Gastrocnemius medialis (tissue), 4 donors: ENCODE measurements around the gene TOR2A.

Source experiments
- CTCF ChIP-seq, 5 experiments: fragments of 450-650 bp in 3 of 5; fragments of 200-600 bp in 2 of 5; sonication (generic) in 2 of 5; IDR thresholded peaks in 4 of 5; conservative IDR thresholded peaks in 1 of 5; 1 replicate in 4 of 5; 2 replicates in 1 of 5; pipeline ENCODE4 v1.5.1; 2016 to 2019; ENCODE audit warnings: antibody characterized with exemption in 5 of 5, mild to moderate bottlenecking in 3 of 5, moderate library complexity in 3 of 5
- POLR2A ChIP-seq, 2 donors: fragments of 450-650 bp; IDR thresholded peaks; one replicate each; pipeline ENCODE4 v1.6.1; 2017; ENCODE audit warnings: antibody characterized with exemption in 2 of 2, mild to moderate bottlenecking in 2 of 2, moderate library complexity in 2 of 2

- TF ChIP-seq CTCF (IDR thresholded peaks at IDR 0.05 in 4 of 5, conservative IDR thresholded peaks at IDR 0.05 in 1 of 5) (no peak), POLR2A (IDR thresholded peaks at IDR 0.05) (no peak)
These were observed 22.7 kb downstream of the TOR2A start for GRCh38 chr9:127712371-127712770.
